Gastroesophageal sphincter (tissue), 3 donors: ENCODE results near the gene NR2C2.

Source experiments
- CTCF ChIP-seq, 4 experiments: fragments of 200-600 bp in 2 of 4; fragments of 450-650 bp in 2 of 4; sonication (generic) in 1 of 4; IDR thresholded peaks; one replicate each; pipeline ENCODE4 v1.5.1; 2017 to 2019; ENCODE audit warnings: antibody characterized with exemption in 4 of 4, mild to moderate bottlenecking in 2 of 4, moderate library complexity in 2 of 4
- EP300 ChIP-seq: sonication (generic); formaldehyde crosslinking; IDR thresholded peaks from one replicate; pipeline ENCODE4 v1.6.1; 2017; ENCODE audit warnings: antibody characterized with exemption, mild to moderate bottlenecking
- POLR2AphosphoS5 ChIP-seq: sonication (generic); formaldehyde crosslinking; IDR thresholded peaks from one replicate; pipeline ENCODE4 v1.6.1; 2017; ENCODE audit warnings: antibody characterized with exemption

DNA sequence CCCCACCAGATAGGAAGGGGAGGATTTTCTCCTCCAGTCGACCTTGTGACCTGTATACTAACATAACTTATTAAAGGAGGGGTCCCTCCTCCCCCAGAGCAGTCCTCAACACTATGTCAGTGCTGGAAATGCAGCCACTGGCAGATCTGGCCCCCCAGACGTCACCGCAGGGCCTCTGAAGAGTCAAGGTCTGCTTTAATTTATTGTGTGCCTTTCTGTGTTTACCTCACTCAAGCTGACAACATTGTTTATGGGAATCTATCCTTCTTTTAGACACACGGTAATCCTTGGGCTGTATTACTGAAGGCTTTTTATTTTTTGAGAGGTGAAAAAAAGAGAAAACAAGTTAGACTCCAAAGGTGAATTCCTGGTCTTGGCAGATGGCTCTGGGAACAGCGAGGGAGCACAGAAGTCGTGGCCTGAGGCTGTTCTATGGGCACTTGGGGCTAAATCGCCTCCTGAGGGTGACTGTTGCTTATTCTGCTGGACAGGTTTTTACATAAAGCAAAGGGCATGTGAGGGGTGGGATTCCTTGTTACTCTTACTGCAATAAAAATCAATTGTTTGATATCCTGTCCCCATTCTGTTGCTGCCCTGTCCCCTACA lies 13.5 kb upstream of the NR2C2 start:
- TF ChIP-seq CTCF (IDR thresholded peaks at IDR 0.05) (no peak), EP300 (no peak), POLR2AphosphoS5 (no peak)
